HG02763 (cell line): Measurements from ENCODE around the gene SRCIN1.
"Not testable (repeated sequence)": the region's sequence is repeated elsewhere in the genome, so short reads cannot be mapped to it uniquely, and the experiment has no call there.

Experiments used
- ATAC-seq: cut with Tn5 transposase; IDR thresholded peaks from one replicate; pipeline ENCODE4 v1.9.1; 2021; ENCODE audit warnings: mild to moderate bottlenecking, moderate library complexity; ENCODE audit not compliant: unreplicated experiment

SRCIN1 gene

GRCh38 chr17:38528141-38528540 is 77.6 kb downstream of the SRCIN1 start:
- ATAC-seq, result not testable (repeated sequence)

GRCh38 chr17:38526526-38526925 is 79.2 kb downstream of the SRCIN1 start:
- ATAC-seq, result not testable (repeated sequence)

GRCh38 chr17:38512473-38513058 is 93.2 kb downstream of the SRCIN1 start:
- no peak for ATAC-seq

- no peak for ATAC-seq
Observed at GRCh38 chr17:38511150-38512108, 94.3 kb downstream of the SRCIN1 start.

- ATAC-seq, result no peak
Observed at GRCh38 chr17:38510421-38511149, 95.2 kb downstream of the SRCIN1 start.

- no peak for ATAC-seq
Observed at GRCh38 chr17:38509772-38510420, 95.9 kb downstream of the SRCIN1 start.

GRCh38 chr17:38508954-38509771 is 96.6 kb downstream of the SRCIN1 start:
- ATAC-seq, result no peak

- no peak for ATAC-seq
Observed at GRCh38 chr17:38508570-38508950, 97.2 kb downstream of the SRCIN1 start.

GRCh38 chr17:38507921-38508569 is 97.7 kb downstream of the SRCIN1 start:
- ATAC-seq, result no peak

- no peak for ATAC-seq
Observed at GRCh38 chr17:38507436-38507835, 98.3 kb downstream of the SRCIN1 start.

GRCh38 chr17:38504216-38504615 is 101.5 kb downstream of the SRCIN1 start:
- ATAC-seq, result no peak

GRCh38 chr17:38503286-38503913 is 102.4 kb downstream of the SRCIN1 start:
- not testable (repeated sequence) for ATAC-seq

GRCh38 chr17:38501718-38502117 is 104.0 kb downstream of the SRCIN1 start:
- not testable (repeated sequence) for ATAC-seq

GRCh38 chr17:38499230-38499629 is 106.5 kb downstream of the SRCIN1 start:
- not testable (repeated sequence) for ATAC-seq

- ATAC-seq, result no peak
Observed at GRCh38 chr17:38498353-38498752, 107.4 kb downstream of the SRCIN1 start.

GRCh38 chr17:38497656-38498055 is 108.1 kb downstream of the SRCIN1 start:
- ATAC-seq, result not testable (repeated sequence)

- not testable (repeated sequence) for ATAC-seq
Observed at GRCh38 chr17:38494152-38494551, 111.6 kb downstream of the SRCIN1 start.

- not testable (repeated sequence) for ATAC-seq
Observed at GRCh38 chr17:38492067-38493040, 113.4 kb downstream of the SRCIN1 start.
